ENCODE measurements around the gene LPAR1.

The LPAR1 gene

DNA sequence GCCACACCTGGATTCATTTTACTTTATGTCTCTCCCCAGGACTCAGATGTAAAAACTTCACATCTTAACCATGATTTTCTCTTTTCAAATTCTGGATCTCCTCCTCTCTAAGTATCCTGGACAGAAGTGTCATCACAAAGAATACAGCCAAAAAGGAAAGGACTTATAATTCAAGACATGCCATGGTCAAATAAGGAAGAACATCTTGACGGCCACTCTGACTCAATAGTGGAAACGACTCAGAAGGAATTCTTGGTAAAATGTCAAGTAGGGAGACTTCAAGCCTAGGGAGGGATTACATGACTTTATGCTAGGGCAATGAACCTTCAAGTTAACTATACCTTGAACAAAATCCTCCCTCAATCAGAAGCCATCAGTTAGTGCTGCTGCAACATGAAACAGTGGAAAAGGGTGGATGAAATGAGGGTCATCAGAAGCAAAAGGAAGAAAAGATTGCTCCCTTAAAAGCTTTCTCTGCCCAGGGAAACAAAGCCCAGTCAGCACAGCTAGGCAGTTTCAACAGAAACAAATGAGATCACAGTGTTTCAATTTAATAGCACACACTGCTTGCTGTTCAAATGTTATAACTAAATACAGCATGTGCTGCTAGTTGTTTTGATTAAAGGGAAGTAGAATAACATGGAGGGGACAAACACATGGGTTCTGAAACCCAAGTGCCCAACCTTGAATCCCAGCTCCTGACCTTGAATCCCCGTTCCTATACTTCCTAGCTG, 101.4 kb downstream of the LPAR1 start:
- TF ChIP-seq TAF1 (IDR thresholded peaks at IDR 0.05; ENCODE audit: low read depth, low read length) (no peak), POU2F2 (IDR thresholded peaks at IDR 0.05; ENCODE audit: low read depth, low read length) (no peak), SPI1 (IDR thresholded peaks at IDR 0.05; ENCODE audit: low read depth, low read length) (no peak), POLR2A (IDR thresholded peaks at IDR 0.05; ENCODE audit: low read depth, low read length) (no peak), PAX5 (IDR thresholded peaks at IDR 0.05; ENCODE audit: insufficient read depth, low read length, severe bottlenecking) (no peak), POLR2AphosphoS5 (IDR thresholded peaks at IDR 0.05; ENCODE audit: low read depth, low read length) (no peak)
- FAIRE-seq (no peak), DNase-seq (ENCODE audit: insufficient read length, low spot score) (no peak)

DNA sequence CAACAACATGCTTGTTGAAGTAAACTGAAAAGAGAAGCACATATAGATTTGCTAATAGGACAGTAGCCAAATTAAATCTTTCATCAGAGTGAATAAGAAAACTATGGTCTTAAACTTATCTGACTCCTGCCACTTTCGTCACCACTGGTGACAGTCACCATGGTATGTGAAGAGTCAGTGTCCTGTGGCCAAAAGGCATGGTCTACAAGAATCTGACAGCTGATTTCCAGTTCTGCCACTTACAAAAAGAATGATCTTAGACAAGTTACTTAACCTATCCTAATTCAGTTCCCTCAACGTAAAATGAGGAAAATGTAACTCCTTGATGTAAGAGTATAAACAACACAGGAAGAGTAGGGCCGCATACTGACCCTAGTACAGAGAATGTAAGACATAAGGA, 102.0 kb downstream of the LPAR1 start:
- no peak for FAIRE-seq
- no peak for DNase-seq (ENCODE audit: insufficient read length, low spot score)

DNA sequence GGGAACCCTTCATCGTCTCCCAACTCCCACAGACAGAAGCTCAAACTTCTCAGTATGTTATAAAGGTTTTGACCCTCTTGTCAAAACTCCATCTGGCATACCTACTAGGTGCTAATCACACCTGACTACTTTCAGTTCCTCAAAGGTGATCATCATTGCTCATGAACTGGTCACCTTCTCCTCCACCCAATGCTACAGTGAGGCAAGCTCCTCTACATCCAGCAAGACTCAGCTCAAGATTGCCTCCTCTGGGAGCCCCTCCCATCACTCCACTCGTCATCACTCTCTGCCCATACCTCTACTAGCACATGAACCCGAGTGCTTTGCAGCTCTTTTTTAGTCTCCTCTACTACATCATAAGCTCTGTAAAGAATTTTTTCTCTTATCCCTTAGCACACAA, 102.4 kb downstream of the LPAR1 start:
- FAIRE-seq = no peak
- TF ChIP-seq PAX5 (IDR thresholded peaks at IDR 0.05; ENCODE audit: insufficient read depth, low read length, severe bottlenecking) = no peak
- TF ChIP-seq SPI1 (IDR thresholded peaks at IDR 0.05; ENCODE audit: low read depth, low read length) = peak; percentile 83

More for the DNA sequence above, 102.0 kb downstream of the LPAR1 start:
- no peak for TF ChIP-seq POLR2A (IDR thresholded peaks at IDR 0.05; ENCODE audit: low read depth, low read length)
- no peak for TF ChIP-seq SPI1 (IDR thresholded peaks at IDR 0.05; ENCODE audit: low read depth, low read length)
- no peak for TF ChIP-seq POU2F2 (IDR thresholded peaks at IDR 0.05; ENCODE audit: low read depth, low read length)
- TF ChIP-seq PAX5 (IDR thresholded peaks at IDR 0.05; ENCODE audit: insufficient read depth, low read length, severe bottlenecking) = no peak
- no peak for TF ChIP-seq TAF1 (IDR thresholded peaks at IDR 0.05; ENCODE audit: low read depth, low read length)
- TF ChIP-seq POLR2AphosphoS5 (IDR thresholded peaks at IDR 0.05; ENCODE audit: low read depth, low read length) = no peak

DNA sequence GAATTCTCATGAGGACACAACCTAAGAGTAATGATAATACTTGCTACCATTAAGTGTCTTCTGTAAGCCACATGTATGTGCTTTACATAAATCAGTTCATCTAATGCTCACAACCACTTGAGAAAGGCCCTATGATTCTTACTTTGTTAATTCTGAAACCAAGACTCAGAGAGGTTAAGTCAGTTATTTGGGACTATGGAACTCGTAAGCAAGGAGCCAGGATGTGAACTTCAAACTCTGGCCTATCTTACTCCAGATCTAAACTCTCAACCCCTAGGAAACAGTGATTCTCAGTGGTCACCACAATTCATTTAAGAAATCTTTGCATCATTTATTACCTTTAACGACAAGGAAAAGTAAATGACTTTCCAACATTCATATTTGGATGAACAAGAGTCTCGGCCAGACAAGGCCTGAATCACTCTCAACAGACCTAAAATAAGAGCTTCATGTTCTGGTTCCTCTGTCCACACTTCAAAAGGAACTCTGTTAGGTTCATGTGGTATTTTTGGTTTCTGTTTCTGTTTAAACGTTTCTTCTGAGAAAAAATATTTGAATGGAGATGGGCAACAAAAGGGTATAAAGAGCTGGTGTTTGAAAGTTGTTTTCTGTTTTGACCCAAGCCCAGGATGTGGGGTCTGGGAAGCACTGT, 104.8 kb downstream of the LPAR1 start:
- FAIRE-seq (no peak), DNase-seq (ENCODE audit: insufficient read length, low spot score) (no peak)
- TF ChIP-seq TAF1 (IDR thresholded peaks at IDR 0.05; ENCODE audit: low read depth, low read length) (no peak), POLR2AphosphoS5 (IDR thresholded peaks at IDR 0.05; ENCODE audit: low read depth, low read length) (no peak), POU2F2 (IDR thresholded peaks at IDR 0.05; ENCODE audit: low read depth, low read length) (no peak), POLR2A (IDR thresholded peaks at IDR 0.05; ENCODE audit: low read depth, low read length) (no peak), PAX5 (IDR thresholded peaks at IDR 0.05; ENCODE audit: insufficient read depth, low read length, severe bottlenecking) (no peak), SPI1 (IDR thresholded peaks at IDR 0.05; ENCODE audit: low read depth, low read length) (0 out of 2 replicates have a peak, but pooled peaks have one; percentile 8)

More for the DNA sequence above, 102.4 kb downstream of the LPAR1 start:
- no peak for DNase-seq (ENCODE audit: insufficient read length, low spot score)

DNA sequence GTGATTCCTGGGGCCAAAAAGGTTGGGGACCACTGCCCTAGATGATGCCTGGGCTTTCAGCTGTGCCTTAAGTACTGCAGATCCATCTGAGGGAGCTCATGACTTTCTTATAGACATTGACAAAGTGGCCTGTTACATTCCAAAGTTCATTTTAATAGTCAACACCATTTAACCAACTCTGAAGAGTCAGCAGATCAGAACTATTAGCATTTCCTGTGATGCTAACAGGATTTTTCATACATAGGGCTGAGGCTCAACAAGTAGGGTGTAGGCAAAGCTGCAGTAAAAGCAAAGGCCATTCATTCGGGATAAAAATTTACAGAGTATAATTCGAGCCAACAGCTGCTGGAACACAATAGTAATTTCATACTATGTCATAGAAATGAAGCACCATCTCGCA, 105.4 kb downstream of the LPAR1 start:
- DNase-seq (ENCODE audit: insufficient read length, low spot score) (no peak), FAIRE-seq (no peak)
- no peak for TF ChIP-seq TAF1 (IDR thresholded peaks at IDR 0.05; ENCODE audit: low read depth, low read length)
- no peak for TF ChIP-seq PAX5 (IDR thresholded peaks at IDR 0.05; ENCODE audit: insufficient read depth, low read length, severe bottlenecking)
- TF ChIP-seq SPI1 (IDR thresholded peaks at IDR 0.05; ENCODE audit: low read depth, low read length) = no peak
- TF ChIP-seq POLR2AphosphoS5 (IDR thresholded peaks at IDR 0.05; ENCODE audit: low read depth, low read length) = no peak
- no peak for TF ChIP-seq POLR2A (IDR thresholded peaks at IDR 0.05; ENCODE audit: low read depth, low read length)
- no peak for TF ChIP-seq POU2F2 (IDR thresholded peaks at IDR 0.05; ENCODE audit: low read depth, low read length)

DNA sequence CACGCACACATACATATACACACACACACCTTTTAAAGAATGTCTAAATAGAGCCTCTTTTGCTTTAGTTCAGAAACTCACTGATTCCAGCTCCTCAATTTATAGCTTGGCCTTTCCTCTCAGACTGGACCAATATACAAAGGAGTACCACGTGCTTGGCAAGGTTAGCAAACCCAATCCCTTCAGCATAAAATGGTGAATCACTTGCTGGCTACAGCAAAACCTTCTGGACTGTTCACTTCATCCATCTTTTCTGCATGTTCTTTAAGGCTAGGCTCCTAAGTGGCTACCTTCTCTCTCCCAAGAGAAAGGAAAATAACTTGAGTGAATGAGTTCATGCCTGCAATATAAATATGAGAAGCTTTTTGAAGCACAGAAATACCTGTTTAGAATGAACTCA, 109.7 kb downstream of the LPAR1 start:
- FAIRE-seq = no peak
- TF ChIP-seq POLR2AphosphoS5 (IDR thresholded peaks at IDR 0.05; ENCODE audit: low read depth, low read length) (no peak), SPI1 (IDR thresholded peaks at IDR 0.05; ENCODE audit: low read depth, low read length) (no peak), TAF1 (IDR thresholded peaks at IDR 0.05; ENCODE audit: low read depth, low read length) (no peak), PAX5 (IDR thresholded peaks at IDR 0.05; ENCODE audit: insufficient read depth, low read length, severe bottlenecking) (no peak), POLR2A (IDR thresholded peaks at IDR 0.05; ENCODE audit: low read depth, low read length) (no peak), POU2F2 (IDR thresholded peaks at IDR 0.05; ENCODE audit: low read depth, low read length) (no peak)
- no peak for DNase-seq (ENCODE audit: insufficient read length, low spot score)

DNA sequence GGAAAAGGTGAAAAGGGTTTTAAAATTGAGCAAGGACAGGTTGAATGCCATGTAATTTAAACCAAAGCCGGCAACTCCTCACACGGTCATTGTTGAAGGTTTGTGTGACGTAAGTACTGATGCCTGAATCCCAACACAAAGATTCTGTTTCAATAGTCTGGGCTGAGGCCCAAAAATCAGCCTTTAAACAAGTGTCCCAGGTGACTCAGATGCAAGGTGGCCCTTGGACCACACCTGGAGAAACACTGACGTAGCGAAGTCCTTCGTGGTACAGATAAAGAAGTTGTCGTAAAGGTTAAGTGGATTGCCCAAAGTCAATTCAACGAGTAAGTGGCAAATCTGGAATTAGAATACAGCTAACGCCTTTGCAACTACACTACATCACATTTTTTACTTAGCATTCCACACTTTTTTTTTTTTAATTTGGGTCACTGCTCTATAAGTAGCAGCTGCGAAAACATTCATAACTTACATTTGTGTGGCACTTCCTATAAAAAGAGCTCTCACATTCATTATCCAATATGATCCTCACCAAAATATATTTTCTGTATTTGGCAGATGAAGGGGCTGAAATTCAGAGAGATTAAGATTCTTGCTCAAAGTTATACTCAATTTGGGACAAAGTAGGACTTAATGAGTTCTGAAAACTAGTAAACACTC, 111.3 kb downstream of the LPAR1 start:
- no peak for DNase-seq (ENCODE audit: insufficient read length, low spot score)
- no peak for TF ChIP-seq TAF1 (IDR thresholded peaks at IDR 0.05; ENCODE audit: low read depth, low read length)
- TF ChIP-seq POU2F2 (IDR thresholded peaks at IDR 0.05; ENCODE audit: low read depth, low read length) = no peak
- TF ChIP-seq PAX5 (IDR thresholded peaks at IDR 0.05; ENCODE audit: insufficient read depth, low read length, severe bottlenecking) = no peak
- no peak for TF ChIP-seq POLR2A (IDR thresholded peaks at IDR 0.05; ENCODE audit: low read depth, low read length)
- no peak for TF ChIP-seq SPI1 (IDR thresholded peaks at IDR 0.05; ENCODE audit: low read depth, low read length)
- no peak for TF ChIP-seq POLR2AphosphoS5 (IDR thresholded peaks at IDR 0.05; ENCODE audit: low read depth, low read length)
- FAIRE-seq = no peak

DNA sequence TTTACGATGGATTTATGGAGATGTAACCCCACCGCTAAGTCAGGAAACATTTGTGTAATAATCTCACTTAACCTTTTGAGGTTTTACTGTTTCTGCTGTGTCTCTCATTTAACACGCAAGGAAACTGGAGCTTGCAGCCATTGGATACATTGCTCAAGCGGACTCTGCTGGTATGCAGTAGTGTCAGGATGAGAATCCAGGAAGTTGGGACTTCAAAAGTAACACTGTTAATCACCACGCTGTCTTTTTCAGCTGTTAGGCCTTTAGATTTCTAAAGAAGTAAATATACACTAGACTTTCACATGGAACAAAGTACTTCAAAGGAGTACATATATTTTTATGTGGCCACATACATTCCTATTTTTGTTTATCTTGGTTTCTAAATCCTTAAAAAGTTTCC, 114.7 kb downstream of the LPAR1 start:
- no peak for DNase-seq (ENCODE audit: insufficient read length, low spot score)
- no peak for TF ChIP-seq TAF1 (IDR thresholded peaks at IDR 0.05; ENCODE audit: low read depth, low read length)
- no peak for TF ChIP-seq SPI1 (IDR thresholded peaks at IDR 0.05; ENCODE audit: low read depth, low read length)
- TF ChIP-seq POU2F2 (IDR thresholded peaks at IDR 0.05; ENCODE audit: low read depth, low read length) = no peak
- no peak for TF ChIP-seq PAX5 (IDR thresholded peaks at IDR 0.05; ENCODE audit: insufficient read depth, low read length, severe bottlenecking)
- TF ChIP-seq POLR2A (IDR thresholded peaks at IDR 0.05; ENCODE audit: low read depth, low read length) = no peak
- no peak for TF ChIP-seq POLR2AphosphoS5 (IDR thresholded peaks at IDR 0.05; ENCODE audit: low read depth, low read length)
- FAIRE-seq = no peak

DNA sequence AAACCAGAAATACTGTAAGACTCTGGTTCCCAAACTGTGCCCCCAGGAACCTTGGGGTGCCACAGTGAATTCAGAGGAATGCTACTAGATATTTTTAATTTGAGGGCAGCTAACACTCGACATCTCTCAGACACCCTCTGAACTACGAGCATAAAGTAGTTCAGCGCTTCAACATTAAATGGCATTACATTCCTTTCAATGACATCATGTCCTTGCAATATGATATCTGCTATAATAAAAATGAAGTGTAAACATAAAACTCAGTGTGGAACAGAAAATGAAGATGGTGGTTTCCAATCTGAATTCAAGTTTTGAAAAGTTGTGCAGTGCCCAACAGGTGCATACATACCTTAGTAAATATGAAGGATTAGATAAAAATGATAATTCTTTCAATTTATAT, 116.1 kb downstream of the LPAR1 start:
- TF ChIP-seq POLR2A (IDR thresholded peaks at IDR 0.05; ENCODE audit: low read depth, low read length) (no peak), PAX5 (IDR thresholded peaks at IDR 0.05; ENCODE audit: insufficient read depth, low read length, severe bottlenecking) (no peak), SPI1 (IDR thresholded peaks at IDR 0.05; ENCODE audit: low read depth, low read length) (no peak), TAF1 (IDR thresholded peaks at IDR 0.05; ENCODE audit: low read depth, low read length) (no peak), POLR2AphosphoS5 (IDR thresholded peaks at IDR 0.05; ENCODE audit: low read depth, low read length) (no peak), POU2F2 (IDR thresholded peaks at IDR 0.05; ENCODE audit: low read depth, low read length) (no peak)
- DNase-seq (ENCODE audit: insufficient read length, low spot score) = no peak
- FAIRE-seq = no peak

All from GM12891 (cell line).